ENCODE measurements around the gene WNK2.

The WNK2 gene

DNA sequence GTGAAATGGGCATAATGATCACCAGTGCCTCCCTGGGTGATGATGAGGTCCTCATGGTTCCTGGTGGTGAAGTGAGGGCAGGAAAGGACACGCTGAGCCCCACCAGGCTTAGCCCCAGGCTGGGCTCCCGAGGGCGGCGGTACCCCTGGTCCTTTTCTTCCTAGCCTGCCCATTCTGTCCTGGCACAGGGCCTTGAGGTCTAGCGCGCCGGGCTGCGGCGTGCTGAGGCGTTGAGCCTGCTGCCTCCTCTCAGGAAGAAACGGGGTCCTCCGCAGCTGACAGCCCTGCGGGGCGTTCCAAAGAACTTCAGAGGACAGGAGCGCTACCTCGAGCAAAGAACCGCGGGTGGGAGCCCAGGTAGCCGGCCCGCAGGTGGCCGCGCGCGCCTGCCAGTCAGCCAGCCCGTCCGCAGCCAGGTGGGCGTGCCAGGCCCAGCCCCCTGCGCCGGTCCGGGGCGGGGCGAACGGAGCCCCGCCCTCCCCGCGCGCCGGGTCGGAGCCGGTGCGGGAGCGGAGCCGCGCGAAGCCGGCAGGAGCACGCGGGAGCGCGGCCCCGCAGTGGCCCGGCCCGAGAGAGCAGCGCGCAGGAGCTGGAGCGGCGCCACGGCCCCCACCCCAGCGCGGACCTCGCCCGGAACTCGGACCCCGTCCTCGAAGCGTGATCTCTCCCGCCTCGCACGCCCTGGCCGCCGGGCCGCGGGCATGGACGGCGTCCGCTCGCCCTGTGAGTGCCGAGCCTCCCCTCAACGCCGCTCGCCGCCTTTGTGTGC is at the start of gene WNK2:
TSS of gene WNK2 (plus strand) at position 477 of the 769 bp plus-strand sequence. CDS start 791 bp downstream, outside the sequence.
- TF ChIP-seq CTCF (conservative IDR thresholded peaks at IDR 0.05; ENCODE audit: low read depth, low read length): no peak
- no peak for DNase-seq (ENCODE audit: low read depth)

DNA sequence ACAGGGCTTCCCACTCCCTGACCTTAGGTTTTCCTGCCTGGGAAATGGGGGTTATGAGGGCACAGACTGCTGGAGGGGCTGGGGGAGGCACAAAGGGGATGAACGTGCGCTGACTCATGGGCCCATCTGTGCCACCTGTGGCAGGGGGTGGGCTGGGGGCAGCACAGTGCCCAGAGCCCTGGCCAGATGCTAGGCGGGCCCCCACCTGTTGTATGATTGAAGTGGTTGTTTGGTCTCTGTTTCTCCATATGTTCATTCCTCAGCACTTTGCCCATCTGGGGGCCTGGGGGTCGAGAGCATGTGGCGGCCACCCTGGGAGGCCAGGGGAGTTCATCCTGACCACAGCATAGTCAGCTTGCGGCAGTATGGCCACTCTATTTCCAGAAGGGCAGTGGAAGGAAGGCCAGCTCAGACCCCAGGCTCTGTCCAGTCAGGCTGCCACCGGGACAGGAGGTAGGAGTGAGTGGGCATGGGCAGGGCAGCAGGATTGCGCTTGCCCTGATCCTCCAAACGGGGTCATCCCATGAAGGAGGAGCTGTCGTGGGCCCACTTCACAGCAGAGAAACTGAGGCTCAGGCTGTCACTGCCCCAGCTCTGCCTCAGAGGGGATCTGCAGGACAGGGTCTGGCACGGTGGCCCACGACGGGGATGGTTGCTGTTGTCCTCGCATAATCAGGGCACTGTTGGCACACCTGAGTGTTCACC is 49.0 kb upstream of the WNK2 start:
- peak overlapping the region; percentile 65 for H3K4me3 ChIP-seq (ENCODE audit: low read length)
- DNase-seq (ENCODE audit: low read depth): no peak
- TF ChIP-seq CTCF (conservative IDR thresholded peaks at IDR 0.05; ENCODE audit: low read depth, low read length): no peak

More for the DNA sequence above, at the start of gene WNK2:
- peak within 1 kb of the TSS; percentile 65 for H3K4me3 ChIP-seq (ENCODE audit: low read length)

- H3K4me3 ChIP-seq (ENCODE audit: low read length): no peak overlapping the region
- TF ChIP-seq CTCF (conservative IDR thresholded peaks at IDR 0.05; ENCODE audit: low read depth, low read length): no peak
- DNase-seq (ENCODE audit: low read depth): no peak
Observed at GRCh38 chr9:93136011-93136440, 47.9 kb upstream of the WNK2 start.

DNA sequence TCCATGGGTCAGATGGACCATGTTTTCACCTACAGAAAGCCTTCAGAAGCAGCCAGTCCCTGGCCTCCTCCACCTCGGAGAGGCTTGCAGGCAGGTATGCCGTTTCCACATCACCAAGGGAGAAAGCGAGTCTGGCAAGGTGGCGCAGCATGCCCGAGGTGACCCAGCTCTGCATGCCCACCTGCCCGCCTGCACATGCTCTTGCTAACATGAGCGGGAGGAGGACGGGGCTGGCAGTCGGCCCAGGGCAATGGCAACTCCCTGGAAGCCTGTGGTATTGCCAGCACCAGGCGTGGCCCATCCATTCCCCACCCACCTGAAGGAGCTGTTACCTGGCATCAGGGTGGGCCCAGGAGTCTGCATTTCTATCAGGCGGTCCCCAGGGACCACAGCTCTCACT is 46.6 kb upstream of the WNK2 start:
- DNase-seq (ENCODE audit: low read depth): no peak
- TF ChIP-seq CTCF (conservative IDR thresholded peaks at IDR 0.05; ENCODE audit: low read depth, low read length): no peak
- no peak overlapping the region for H3K4me3 ChIP-seq (ENCODE audit: low read length)

DNA sequence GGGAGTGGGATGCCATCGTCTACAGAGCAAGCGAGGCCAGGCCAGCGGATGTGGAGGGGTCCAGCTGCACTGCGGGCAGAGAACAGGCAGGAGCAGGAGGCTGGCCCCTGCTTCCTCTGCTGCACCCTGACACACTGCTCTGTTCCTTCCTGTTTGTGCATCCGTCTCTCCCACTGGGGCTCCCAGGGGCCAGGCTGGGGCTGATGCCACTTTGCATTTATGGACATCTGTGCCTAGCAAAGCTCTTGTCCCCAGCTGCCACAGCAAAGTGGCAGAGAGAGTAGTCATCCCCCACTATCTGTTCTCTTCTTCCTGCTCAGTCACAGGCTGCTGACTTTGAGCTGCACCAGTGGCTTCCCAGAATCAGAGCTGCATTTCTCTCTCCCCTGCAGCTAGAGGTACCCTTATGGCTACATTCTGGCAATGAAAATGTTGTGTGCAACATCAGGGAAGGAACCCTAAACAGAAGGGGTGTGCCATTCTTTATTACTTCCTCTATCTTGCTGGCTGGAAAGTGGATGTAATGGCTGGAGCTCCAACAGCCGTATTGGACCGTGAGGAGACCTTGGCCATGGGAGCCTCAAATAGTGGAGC is 45.7 kb upstream of the WNK2 start:
- TF ChIP-seq CTCF (conservative IDR thresholded peaks at IDR 0.05; ENCODE audit: low read depth, low read length): no peak
- no peak overlapping the region for H3K4me3 ChIP-seq (ENCODE audit: low read length)
- DNase-seq (ENCODE audit: low read depth): no peak

GRCh38 chr9:93139365-93140182 is 44.4 kb upstream of the WNK2 start:
- DNase-seq (ENCODE audit: low read depth): no peak
- TF ChIP-seq CTCF (conservative IDR thresholded peaks at IDR 0.05; ENCODE audit: low read depth, low read length): no peak
- H3K4me3 ChIP-seq (ENCODE audit: low read length): no peak overlapping the region

Data from retinal pigment epithelial cell (primary cell).